WTC11 (cell line): ENCODE measurements around the gene ZBTB7C. TPM values are rescaled to one million over a fixed set of nuclear protein-coding genes. Genes with fewer than 3 reads are reported as not detected.

Experiments
- ATAC-seq: fragments of 200-7000 bp; cut with Tn5 transposase; 2 replicates; pipeline ENCODE4 v1.10.0; 2021; ENCODE audit warnings: mild to moderate bottlenecking, moderate library complexity
- CTCF ChIA-PET: fragments of 300-600 bp; sonication (Branson Sonifier 250); formaldehyde crosslinking; loops from one replicate; lab custom pipeline; 2021; ENCODE audit warnings: antibody characterized with exemption; lab: Charles Lee
- POLR2A ChIA-PET: fragments of 350-600 bp; sonication (Branson Sonifier 250); formaldehyde crosslinking; loops from one replicate; lab custom pipeline; 2021; ENCODE audit warnings: antibody characterized with exemption; lab: Charles Lee
- DNase-seq: peaks from one replicate; pipeline ENCODE4 v3.0.0; 2021; ENCODE audit warnings: low spot score
- H3K27ac Mint-ChIP-seq: 2 replicates; pipeline ENCODE4 v1.8.0; 2021; ENCODE audit warnings: mixed read lengths
- H3K27me3 Mint-ChIP-seq: 2 replicates; pipeline ENCODE4 v1.8.0; 2021; ENCODE audit warnings: low read depth, mild to moderate bottlenecking, moderate library complexity, mixed read lengths
- H3K36me3 Mint-ChIP-seq: 2 replicates; pipeline ENCODE4 v1.8.0; 2021; ENCODE audit warnings: mixed read lengths
- H3K4me1 Mint-ChIP-seq: 2 replicates; pipeline ENCODE4 v1.8.0; 2022; ENCODE audit warnings: mixed read lengths
- H3K4me3 Mint-ChIP-seq: 2 replicates; pipeline ENCODE4 v1.8.0; 2021; ENCODE audit warnings: mild to moderate bottlenecking, moderate library complexity, mixed read lengths
- H3K9me3 Mint-ChIP-seq: 2 replicates; pipeline ENCODE4 v1.8.0; 2021; ENCODE audit warnings: mixed read lengths
- ATF1 ChIP-seq: sonication (generic); formaldehyde crosslinking; IDR thresholded peaks from 2 replicates; pipeline ENCODE4 v1.8.1; 2023; ENCODE audit warnings: mild to moderate bottlenecking, moderate library complexity, missing genetic modification reagents
- ESRRA ChIP-seq: sonication (generic); formaldehyde crosslinking; IDR thresholded peaks from 2 replicates; pipeline ENCODE4 v1.8.1; 2022; ENCODE audit warnings: mild to moderate bottlenecking, missing genetic modification reagents, borderline replicate concordance
- FOXJ3 ChIP-seq: sonication (generic); formaldehyde crosslinking; IDR thresholded peaks from 2 replicates; pipeline ENCODE4 v1.9.0; 2021; ENCODE audit warnings: missing genetic modification reagents, mild to moderate bottlenecking, borderline replicate concordance
- FOXP1 ChIP-seq: sonication (generic); formaldehyde crosslinking; IDR thresholded peaks from 2 replicates; pipeline ENCODE4 v1.8.0; 2022; ENCODE audit warnings: missing genetic modification reagents, mild to moderate bottlenecking, moderate library complexity, borderline replicate concordance
- GRHL2 ChIP-seq: fragments of 250-450 bp; sonication (Bioruptor Pico); IDR thresholded peaks from 2 replicates; pipeline ENCODE4 v1.8.0; 2022; ENCODE audit warnings: mild to moderate bottlenecking, moderate library complexity; ENCODE audit not compliant: insufficient replicate concordance, severe bottlenecking
- HMGA2 ChIP-seq: fragments of 250-450 bp; sonication (Bioruptor Pico); IDR thresholded peaks from 2 replicates; pipeline ENCODE4 v1.4.0; 2021; ENCODE audit warnings: mild to moderate bottlenecking, moderate library complexity
- MXD4 ChIP-seq: fragments of 250-450 bp; sonication (Bioruptor Pico); IDR thresholded peaks from 2 replicates; pipeline ENCODE4 v1.8.0; 2021; ENCODE audit warnings: mild to moderate bottlenecking, moderate library complexity, borderline replicate concordance
- NR3C1 ChIP-seq: sonication (generic); formaldehyde crosslinking; conservative IDR thresholded peaks from 2 replicates; pipeline ENCODE4 v1.8.1; 2023; ENCODE audit warnings: low read depth, mild to moderate bottlenecking, missing genetic modification reagents
- SMAD3 ChIP-seq: sonication (generic); formaldehyde crosslinking; IDR thresholded peaks from 2 replicates; pipeline ENCODE4 v1.8.0; 2022; ENCODE audit warnings: missing genetic modification reagents, mild to moderate bottlenecking, borderline replicate concordance
- SMAD4 ChIP-seq: sonication (generic); formaldehyde crosslinking; IDR thresholded peaks from 2 replicates; pipeline ENCODE4 v1.8.0; 2022; ENCODE audit warnings: mild to moderate bottlenecking, missing genetic modification reagents
- TCF7 ChIP-seq: sonication (generic); formaldehyde crosslinking; IDR thresholded peaks from 2 replicates; pipeline ENCODE4 v1.8.0; 2022; ENCODE audit warnings: mild to moderate bottlenecking, low read depth, missing genetic modification reagents, moderate library complexity
- ZBTB21 ChIP-seq: sonication (generic); formaldehyde crosslinking; IDR thresholded peaks from 2 replicates; pipeline ENCODE4 v1.8.1; 2023; ENCODE audit warnings: mild to moderate bottlenecking, missing genetic modification reagents, borderline replicate concordance
- ZNF219 ChIP-seq: sonication (generic); formaldehyde crosslinking; IDR thresholded peaks from 2 replicates; pipeline ENCODE4 v1.8.0; 2023; ENCODE audit warnings: missing genetic modification reagents, mild to moderate bottlenecking, borderline replicate concordance
- ZNF232 ChIP-seq: sonication (generic); formaldehyde crosslinking; IDR thresholded peaks from 2 replicates; pipeline ENCODE4 v1.8.0; 2022; ENCODE audit warnings: mild to moderate bottlenecking, missing genetic modification reagents
- ZNF263 ChIP-seq: sonication (generic); formaldehyde crosslinking; IDR thresholded peaks from 2 replicates; pipeline ENCODE4 v1.8.1; 2022; ENCODE audit warnings: low read depth, mild to moderate bottlenecking, moderate library complexity, missing genetic modification reagents
- ZNF423 ChIP-seq: fragments of 250-450 bp; sonication (Bioruptor Pico); IDR thresholded peaks from 2 replicates; pipeline ENCODE4 v2.1.2; 2022; ENCODE audit warnings: mild to moderate bottlenecking, moderate library complexity
- ZNF671 ChIP-seq: fragments of 250-450 bp; sonication (Bioruptor Pico); IDR thresholded peaks from 2 replicates; pipeline ENCODE4 v1.8.0; 2021; ENCODE audit warnings: mild to moderate bottlenecking
- total RNA-seq: library from RNA; stranded (reverse); gene quantifications from 3 replicates; pipeline ENCODE4 v1.2.3, GENCODE V29; 2021
- TF ChIP-seq, protein P1 (sequence below): sonication (generic); formaldehyde crosslinking; IDR thresholded peaks from 2 replicates; pipeline ENCODE4 v1.8.1; 2022; ENCODE audit warnings: low read depth, mild to moderate bottlenecking, moderate library complexity, missing genetic modification reagents, borderline replicate concordance
- TF ChIP-seq, protein P2 (sequence below): sonication (generic); formaldehyde crosslinking; IDR thresholded peaks from 2 replicates; pipeline ENCODE4 v1.8.0; 2023; ENCODE audit warnings: mild to moderate bottlenecking, missing genetic modification reagents
- TF ChIP-seq, protein P3 (sequence below): sonication (generic); formaldehyde crosslinking; IDR thresholded peaks from 2 replicates; pipeline ENCODE4 v1.8.0; 2022; ENCODE audit warnings: mild to moderate bottlenecking, missing genetic modification reagents
- TF ChIP-seq, protein P4 (sequence below): sonication (generic); formaldehyde crosslinking; IDR thresholded peaks from 2 replicates; pipeline ENCODE4 v1.8.0; 2022; ENCODE audit warnings: mild to moderate bottlenecking, missing genetic modification reagents
- TF ChIP-seq, protein P5 (sequence below): sonication (generic); formaldehyde crosslinking; conservative IDR thresholded peaks from 2 replicates; pipeline ENCODE4 v1.8.1; 2023; ENCODE audit warnings: mild to moderate bottlenecking, low read depth, missing genetic modification reagents, moderate library complexity
- TF ChIP-seq, protein P6 (sequence below): fragments of 250-450 bp; sonication (Bioruptor Pico); conservative IDR thresholded peaks from 2 replicates; pipeline ENCODE4 v1.9.0; 2021; ENCODE audit warnings: mild to moderate bottlenecking

The ZBTB7C gene
- total RNA-seq, 1 experiment from 2014 or later, result 0.48 TPM

DNA sequence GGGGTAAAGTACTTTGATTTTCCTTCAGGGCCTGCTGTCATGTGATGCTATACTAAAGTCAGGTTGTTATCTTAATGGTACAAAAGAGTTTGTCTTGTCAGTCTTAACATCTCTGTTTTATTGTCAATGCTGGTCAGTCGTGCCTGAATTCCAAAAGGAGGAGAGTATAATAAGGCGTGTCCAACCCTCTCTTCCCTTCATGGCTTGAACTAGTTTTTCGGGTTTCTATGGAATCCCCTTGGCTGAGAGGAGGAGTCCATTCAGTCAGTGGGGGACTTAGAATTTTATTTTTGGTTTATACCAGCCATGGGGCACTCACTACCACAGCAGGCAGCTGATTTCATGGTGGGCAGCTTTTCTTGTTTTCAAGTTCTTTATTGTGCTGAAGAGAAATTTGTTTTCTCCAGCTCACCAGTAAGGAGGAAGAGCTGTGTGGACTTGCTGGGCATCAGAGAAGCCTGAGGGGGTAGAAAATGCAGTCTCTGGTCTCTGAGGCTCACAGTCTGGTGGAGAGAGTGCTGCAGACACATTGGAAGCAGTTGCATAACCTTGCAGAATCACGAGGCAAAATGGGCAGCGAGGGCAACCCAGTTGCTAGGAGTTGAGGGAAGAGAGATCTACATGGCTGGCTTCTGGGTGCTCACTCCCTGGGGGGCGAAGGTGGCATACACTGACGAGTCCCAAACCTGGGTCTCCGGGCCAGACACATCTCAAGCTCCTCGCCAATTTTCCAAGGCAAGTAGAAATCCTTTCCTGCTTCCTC, 193.1 kb downstream of the ZBTB7C start:
- DNase-seq, result no peak
- Mint-ChIP-seq H3K4me3 (no peak overlapping the region), H3K36me3 (peaks cover 17% of the 10 kb centered on the region), H3K4me1 (peaks cover 10% of the 10 kb centered on the region), H3K27me3 (peaks cover 5% of the 10 kb centered on the region), H3K9me3 (peaks cover 36% of the 10 kb centered on the region), H3K27ac (no peak overlapping the region)
- CTCF ChIA-PET, result interaction anchor here (1.0 to 1.3 kb wide), 2 partner anchors 178 to 229 kb away, joined by 3 to 4 read pairs; no protein-coding TSS in a partner anchor
- TF ChIP-seq SMAD4 (no peak), ZNF263 (CRISPR knock-in tag) (no peak), HMGA2 (no peak), ATF1 (no peak), ZNF219 (CRISPR knock-in tag) (no peak), SMAD3 (CRISPR knock-in tag) (no peak), ZNF232 (CRISPR knock-in tag) (no peak), ESRRA (no peak), ZNF423 (CRISPR knock-in tag) (no peak), ZNF671 (no peak), NR3C1 (CRISPR knock-in tag) (no peak)
- TF ChIP-seq, protein P1, sequence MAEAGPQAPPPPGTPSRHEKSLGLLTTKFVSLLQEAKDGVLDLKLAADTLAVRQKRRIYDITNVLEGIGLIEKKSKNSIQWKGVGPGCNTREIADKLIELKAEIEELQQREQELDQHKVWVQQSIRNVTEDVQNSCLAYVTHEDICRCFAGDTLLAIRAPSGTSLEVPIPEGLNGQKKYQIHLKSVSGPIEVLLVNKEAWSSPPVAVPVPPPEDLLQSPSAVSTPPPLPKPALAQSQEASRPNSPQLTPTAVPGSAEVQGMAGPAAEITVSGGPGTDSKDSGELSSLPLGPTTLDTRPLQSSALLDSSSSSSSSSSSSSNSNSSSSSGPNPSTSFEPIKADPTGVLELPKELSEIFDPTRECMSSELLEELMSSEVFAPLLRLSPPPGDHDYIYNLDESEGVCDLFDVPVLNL (CRISPR knock-in tag), result no peak
- no peak for ATAC-seq
- POLR2A ChIA-PET, result no interaction called here

DNA sequence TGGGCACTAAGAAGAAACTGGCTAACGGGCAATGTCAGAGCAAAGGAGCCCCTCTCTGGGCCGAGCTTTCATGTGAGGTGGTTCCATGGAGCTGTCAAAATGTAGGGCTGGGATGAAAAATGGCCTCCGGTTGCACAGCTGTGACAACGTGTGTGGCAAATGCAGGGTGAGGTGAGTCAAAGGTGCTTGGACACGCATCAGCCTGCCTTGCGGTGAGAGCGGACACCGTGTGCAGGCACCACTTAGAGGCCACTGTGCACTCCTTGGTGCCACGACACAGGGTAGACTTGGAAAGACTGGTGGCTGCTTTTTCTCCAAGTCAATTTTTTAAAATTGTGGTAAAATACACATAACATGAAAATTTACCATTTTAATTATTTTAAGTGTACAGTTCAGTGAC, 195.4 kb downstream of the ZBTB7C start:
- ATAC-seq (no peak), DNase-seq (no peak)
- Mint-ChIP-seq H3K27me3 (peaks cover 5% of the 10 kb centered on the region), H3K4me1 (peaks cover 4% of the 10 kb centered on the region), H3K4me3 (no peak overlapping the region), H3K27ac (no peak overlapping the region), H3K9me3 (peaks cover 45% of the 10 kb centered on the region), H3K36me3 (peaks cover 17% of the 10 kb centered on the region)
- POLR2A ChIA-PET, result no interaction called here
- CTCF ChIA-PET, result interaction anchor here (1.3 kb wide), 1 partner anchor 232 kb away, joined by 3 read pairs; no protein-coding TSS in a partner anchor
- TF ChIP-seq GRHL2 (CRISPR knock-in tag), result no peak
- TF ChIP-seq, protein P2, sequence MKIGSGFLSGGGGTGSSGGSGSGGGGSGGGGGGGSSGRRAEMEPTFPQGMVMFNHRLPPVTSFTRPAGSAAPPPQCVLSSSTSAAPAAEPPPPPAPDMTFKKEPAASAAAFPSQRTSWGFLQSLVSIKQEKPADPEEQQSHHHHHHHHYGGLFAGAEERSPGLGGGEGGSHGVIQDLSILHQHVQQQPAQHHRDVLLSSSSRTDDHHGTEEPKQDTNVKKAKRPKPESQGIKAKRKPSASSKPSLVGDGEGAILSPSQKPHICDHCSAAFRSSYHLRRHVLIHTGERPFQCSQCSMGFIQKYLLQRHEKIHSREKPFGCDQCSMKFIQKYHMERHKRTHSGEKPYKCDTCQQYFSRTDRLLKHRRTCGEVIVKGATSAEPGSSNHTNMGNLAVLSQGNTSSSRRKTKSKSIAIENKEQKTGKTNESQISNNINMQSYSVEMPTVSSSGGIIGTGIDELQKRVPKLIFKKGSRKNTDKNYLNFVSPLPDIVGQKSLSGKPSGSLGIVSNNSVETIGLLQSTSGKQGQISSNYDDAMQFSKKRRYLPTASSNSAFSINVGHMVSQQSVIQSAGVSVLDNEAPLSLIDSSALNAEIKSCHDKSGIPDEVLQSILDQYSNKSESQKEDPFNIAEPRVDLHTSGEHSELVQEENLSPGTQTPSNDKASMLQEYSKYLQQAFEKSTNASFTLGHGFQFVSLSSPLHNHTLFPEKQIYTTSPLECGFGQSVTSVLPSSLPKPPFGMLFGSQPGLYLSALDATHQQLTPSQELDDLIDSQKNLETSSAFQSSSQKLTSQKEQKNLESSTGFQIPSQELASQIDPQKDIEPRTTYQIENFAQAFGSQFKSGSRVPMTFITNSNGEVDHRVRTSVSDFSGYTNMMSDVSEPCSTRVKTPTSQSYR, result no peak
- TF ChIP-seq, protein P3, sequence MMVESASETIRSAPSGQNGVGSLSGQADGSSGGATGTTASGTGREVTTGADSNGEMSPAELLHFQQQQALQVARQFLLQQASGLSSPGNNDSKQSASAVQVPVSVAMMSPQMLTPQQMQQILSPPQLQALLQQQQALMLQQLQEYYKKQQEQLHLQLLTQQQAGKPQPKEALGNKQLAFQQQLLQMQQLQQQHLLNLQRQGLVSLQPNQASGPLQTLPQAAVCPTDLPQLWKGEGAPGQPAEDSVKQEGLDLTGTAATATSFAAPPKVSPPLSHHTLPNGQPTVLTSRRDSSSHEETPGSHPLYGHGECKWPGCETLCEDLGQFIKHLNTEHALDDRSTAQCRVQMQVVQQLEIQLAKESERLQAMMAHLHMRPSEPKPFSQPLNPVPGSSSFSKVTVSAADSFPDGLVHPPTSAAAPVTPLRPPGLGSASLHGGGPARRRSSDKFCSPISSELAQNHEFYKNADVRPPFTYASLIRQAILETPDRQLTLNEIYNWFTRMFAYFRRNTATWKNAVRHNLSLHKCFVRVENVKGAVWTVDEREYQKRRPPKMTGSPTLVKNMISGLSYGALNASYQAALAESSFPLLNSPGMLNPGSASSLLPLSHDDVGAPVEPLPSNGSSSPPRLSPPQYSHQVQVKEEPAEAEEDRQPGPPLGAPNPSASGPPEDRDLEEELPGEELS (CRISPR knock-in tag), result no peak
- TF ChIP-seq, protein P4, sequence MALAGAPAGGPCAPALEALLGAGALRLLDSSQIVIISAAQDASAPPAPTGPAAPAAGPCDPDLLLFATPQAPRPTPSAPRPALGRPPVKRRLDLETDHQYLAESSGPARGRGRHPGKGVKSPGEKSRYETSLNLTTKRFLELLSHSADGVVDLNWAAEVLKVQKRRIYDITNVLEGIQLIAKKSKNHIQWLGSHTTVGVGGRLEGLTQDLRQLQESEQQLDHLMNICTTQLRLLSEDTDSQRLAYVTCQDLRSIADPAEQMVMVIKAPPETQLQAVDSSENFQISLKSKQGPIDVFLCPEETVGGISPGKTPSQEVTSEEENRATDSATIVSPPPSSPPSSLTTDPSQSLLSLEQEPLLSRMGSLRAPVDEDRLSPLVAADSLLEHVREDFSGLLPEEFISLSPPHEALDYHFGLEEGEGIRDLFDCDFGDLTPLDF (CRISPR knock-in tag), result no peak
- TF ChIP-seq, protein P5, sequence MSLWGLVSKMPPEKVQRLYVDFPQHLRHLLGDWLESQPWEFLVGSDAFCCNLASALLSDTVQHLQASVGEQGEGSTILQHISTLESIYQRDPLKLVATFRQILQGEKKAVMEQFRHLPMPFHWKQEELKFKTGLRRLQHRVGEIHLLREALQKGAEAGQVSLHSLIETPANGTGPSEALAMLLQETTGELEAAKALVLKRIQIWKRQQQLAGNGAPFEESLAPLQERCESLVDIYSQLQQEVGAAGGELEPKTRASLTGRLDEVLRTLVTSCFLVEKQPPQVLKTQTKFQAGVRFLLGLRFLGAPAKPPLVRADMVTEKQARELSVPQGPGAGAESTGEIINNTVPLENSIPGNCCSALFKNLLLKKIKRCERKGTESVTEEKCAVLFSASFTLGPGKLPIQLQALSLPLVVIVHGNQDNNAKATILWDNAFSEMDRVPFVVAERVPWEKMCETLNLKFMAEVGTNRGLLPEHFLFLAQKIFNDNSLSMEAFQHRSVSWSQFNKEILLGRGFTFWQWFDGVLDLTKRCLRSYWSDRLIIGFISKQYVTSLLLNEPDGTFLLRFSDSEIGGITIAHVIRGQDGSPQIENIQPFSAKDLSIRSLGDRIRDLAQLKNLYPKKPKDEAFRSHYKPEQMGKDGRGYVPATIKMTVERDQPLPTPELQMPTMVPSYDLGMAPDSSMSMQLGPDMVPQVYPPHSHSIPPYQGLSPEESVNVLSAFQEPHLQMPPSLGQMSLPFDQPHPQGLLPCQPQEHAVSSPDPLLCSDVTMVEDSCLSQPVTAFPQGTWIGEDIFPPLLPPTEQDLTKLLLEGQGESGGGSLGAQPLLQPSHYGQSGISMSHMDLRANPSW (CRISPR knock-in tag), result no peak
- TF ChIP-seq, protein P6, sequence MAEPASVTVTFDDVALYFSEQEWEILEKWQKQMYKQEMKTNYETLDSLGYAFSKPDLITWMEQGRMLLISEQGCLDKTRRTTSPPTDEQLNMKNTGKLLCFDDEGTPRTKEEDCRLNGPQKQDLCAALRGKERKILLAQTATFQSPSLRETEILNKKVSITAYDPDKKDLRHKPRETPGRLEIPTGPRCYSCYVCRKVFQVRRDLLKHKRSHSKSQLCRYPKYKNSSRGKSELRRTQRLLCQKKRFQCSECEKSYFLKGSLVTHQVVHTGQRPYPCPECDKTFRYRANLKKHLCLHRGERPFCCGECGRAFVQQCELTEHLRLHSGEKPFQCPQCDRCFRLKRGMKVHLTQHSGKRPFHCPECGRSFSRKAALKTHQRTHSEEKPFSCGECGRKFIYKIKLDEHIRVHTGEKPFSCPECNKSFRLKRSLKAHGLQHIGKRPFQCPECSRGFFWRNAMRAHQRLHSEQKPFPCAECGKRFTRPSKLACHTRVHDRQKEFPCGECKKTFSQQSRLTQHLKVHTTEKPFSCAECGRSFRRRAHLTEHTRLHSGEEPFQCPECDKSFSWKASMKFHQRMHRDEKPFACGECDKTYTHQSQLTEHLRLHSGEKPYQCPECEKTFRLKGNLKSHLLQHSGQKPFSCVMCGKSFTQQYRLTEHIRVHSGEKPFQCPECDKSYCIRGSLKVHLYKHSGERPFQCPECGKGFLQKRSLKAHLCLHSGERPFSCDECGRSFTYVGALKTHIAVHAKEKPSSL (CRISPR knock-in tag), result no peak
- TF ChIP-seq ZNF423 (CRISPR knock-in tag), result no peak
- TF ChIP-seq TCF7 (CRISPR knock-in tag), result no peak
- TF ChIP-seq ATF1, result no peak
- TF ChIP-seq ZBTB21 (CRISPR knock-in tag), result no peak
- TF ChIP-seq MXD4 (CRISPR knock-in tag), result no peak
- TF ChIP-seq FOXP1 (CRISPR knock-in tag), result no peak
- TF ChIP-seq FOXJ3 (CRISPR knock-in tag), result no peak
